GM20431 (cell line): Measurements from ENCODE around the gene PEPD.

Experiments used
- in situ Hi-C: fragments of 300-500 bp; cut with MseI, MboI; formaldehyde crosslinking; loops from one replicate; pipeline ENCODE4 v1.15.0; 2020; ENCODE audit warnings: low sequenced_read_pairs; ENCODE audit not compliant: unreplicated experiment

The PEPD gene

DNA sequence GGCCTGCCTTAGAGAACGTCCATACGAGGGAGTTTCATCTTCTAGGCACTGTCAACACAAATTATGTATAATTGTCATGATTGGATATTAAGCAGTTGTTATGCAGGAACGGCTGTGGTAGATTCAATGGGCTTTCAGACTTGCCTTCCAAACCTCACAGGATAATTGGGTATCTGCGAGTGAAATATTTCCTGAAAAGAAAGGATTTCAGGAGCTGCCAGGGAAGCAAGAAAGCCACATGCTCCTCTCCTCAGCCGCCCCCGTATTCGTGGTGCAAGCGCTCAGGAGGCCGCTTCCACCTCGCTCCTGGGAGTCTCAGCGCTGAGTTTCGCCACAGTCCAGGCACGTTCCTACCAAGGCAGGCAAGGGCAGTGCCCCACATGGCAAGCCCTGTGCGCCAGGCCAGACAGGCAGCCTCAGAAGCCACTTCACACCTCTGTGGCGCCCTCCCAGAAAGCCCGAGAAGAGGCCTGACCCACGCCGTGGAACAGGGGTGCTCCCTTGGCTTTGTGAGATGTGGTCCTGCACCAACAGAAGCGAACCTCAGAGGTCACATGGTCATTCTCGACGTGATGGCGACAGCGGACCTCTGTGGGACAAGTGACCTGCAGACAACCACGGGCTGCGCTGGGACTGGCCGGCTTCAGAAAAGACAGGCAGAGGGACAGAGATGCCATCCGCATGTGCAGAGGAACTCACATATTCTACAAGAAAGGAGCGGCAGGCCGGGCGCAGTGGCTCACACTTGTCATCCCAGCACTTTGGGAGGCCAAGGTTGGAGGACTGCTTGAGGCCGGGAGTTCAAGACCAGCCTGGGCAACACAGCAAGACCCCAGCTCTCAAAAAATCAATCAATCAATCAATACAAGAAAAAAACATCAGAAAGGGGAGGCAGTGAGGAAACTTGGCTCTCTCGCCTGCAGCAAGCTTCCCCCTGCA lies 106.7 kb downstream of the PEPD start:
- in situ Hi-C loops = loop anchor here (10.0 kb wide), 1 partner anchor 180 kb away; no protein-coding TSS in a partner anchor

GRCh38 chr19:33413868-33414666 lies 107.5 kb downstream of the PEPD start:
- in situ Hi-C loops = loop anchor here (10.0 kb wide), 1 partner anchor 179 kb away; no protein-coding TSS in a partner anchor

DNA sequence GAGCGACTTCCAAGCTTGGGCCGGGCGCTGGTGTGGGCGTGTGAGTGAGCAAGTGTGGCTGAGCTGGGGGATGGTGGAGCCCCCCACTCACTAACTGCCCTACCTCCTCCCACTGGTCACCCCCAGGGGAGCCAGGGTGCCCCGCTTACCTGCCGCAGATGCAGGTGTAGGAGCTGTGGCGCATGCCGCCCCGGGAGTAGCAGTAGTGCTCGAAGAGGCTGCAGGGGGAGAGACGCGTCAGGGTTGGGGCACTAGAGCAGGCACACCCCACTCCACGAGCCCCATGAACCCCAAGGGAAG lies 108.2 kb downstream of the PEPD start:
- in situ Hi-C loops = loop anchor here (10.0 kb wide), 1 partner anchor 179 kb away; no protein-coding TSS in a partner anchor

- in situ Hi-C loops = loop anchor here (10.0 kb wide), 1 partner anchor 178 kb away; no protein-coding TSS in a partner anchor
Measured at GRCh38 chr19:33412601-33413425, 108.8 kb downstream of the PEPD start.

GRCh38 chr19:33411621-33412180 lies 109.9 kb downstream of the PEPD start:
- in situ Hi-C loops = loop anchor here (10.0 kb wide), 1 partner anchor 177 kb away; no protein-coding TSS in a partner anchor

DNA sequence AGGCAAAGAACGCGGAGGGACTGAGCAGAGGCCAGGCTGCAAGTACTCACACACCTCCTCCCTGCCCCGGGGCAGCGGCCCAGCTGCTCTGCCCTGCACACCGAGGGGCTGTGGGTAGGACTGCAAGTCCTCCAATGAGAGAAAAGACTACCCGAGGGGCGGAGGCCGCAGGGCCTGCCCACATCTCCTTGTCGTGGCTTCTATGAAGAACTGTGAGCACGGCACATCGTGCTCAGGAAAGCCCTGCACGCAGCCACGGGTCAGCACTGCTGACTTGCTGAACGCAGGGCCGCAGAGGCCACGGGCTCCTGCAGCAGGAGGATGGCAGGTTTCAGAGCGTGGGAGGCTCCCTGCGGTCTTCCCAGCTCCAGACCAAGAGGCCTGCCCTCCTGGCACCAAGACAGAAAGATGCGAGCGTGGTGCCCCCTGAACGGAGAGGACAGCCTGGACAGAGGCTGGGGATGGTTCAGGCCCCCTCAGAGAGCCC lies 110.6 kb downstream of the PEPD start:
- in situ Hi-C loops = loop anchor here (10.0 kb wide), 1 partner anchor 176 kb away; no protein-coding TSS in a partner anchor

DNA sequence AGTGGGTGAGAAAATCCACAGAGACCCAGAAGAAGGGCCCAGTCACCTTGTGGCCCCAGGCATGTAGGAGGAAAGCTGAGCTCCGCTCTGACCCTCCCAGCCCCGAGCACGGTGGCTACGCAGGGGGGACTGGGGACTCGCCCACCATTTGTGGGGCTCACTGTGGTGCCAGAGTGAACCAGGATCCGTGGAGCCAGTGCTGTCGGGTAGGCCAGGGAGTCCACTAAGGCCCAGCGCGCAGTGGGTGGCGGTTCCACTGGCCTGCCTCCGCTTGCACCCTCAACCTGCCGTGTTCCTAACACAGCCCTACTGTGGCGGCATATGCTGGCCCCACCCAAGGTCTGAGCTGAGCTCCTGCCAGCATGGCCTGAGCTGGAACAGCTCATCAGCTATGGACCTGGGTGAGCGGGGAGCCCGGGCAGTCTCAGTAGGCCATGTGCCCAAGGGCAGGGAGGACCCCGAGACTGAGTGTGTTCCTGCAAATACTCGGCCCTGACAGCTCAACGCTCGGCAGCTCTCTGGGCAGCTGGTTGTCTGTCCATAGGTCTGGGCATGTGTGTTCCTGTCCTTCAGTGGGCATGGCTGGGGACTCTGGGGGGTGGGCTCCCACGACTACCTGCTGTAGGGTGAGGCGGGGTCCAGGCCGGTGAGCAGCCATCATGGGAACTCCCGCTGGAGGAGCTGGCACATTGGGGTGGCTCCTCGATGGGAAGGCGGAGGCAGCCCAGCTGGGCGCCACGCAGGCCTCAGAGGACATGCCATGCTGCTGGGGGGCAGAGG lies 111.5 kb downstream of the PEPD start:
- in situ Hi-C loops = loop anchor here (10.0 kb wide), 1 partner anchor 175 kb away; no protein-coding TSS in a partner anchor

DNA sequence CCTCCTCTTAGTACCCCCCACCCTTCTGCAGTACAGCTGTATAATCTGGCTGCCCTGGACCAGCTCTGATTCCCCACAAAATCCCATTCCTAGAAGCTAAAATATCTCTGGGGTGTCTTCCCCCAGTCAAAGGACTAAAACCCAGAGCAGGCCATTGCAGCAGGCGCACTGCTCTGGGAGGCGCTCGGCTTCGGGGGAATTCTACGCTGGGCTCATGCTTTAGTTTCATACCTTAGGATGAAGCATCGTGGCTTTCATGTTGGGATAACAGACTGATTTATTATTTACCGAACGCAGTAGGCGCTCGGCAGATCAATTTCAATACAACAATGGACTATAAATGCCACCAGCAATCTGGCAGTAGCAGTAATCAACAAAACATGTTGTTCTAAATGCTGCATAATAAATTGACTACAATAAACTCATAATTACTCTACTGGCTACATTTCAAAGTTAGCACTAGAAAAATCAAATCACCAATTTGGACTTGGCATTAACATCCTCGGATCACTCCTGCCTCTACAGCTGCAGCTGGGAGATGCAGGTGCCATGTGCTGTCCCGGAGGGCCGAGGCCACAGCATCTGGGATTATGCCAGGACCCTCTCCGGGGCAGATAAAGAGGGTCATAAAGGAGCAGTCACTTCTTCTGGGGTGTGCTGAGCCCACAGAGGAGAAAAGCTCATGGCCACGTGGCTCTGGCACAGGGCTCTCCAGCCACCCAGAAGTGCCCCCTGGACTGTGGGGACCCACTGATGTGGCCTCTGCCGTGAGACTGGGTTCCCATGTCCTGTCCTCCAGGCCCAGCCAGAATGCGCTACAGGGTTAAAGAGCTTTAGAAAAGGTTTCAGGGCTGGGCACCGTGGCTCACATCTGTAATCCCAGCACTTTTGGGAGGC lies 112.8 kb downstream of the PEPD start:
- in situ Hi-C loops = no loop called here

- in situ Hi-C loops = no loop called here
Measured at GRCh38 chr19:33408116-33408515, 113.5 kb downstream of the PEPD start.

DNA sequence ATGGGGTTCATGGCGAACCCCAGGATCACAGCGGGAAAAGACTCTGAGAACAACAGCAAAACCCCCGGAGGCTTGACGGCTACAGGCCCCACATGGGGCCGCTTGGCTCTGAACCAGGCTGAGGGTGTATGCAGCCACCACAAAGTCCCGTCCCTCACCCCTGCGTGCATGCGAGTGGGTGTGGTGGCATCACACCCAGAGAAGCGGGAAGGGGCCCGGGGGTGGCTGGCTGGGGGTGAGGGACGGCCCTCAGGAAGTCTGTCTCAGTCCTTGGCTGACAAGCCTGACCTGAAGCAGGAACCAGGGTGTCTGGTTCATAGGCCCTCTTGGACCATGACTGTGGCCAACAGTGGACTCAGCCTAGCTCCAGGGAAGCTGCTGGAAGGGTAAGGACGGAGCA lies 113.9 kb downstream of the PEPD start:
- in situ Hi-C loops = no loop called here

- in situ Hi-C loops = no loop called here
Measured at GRCh38 chr19:33407140-33407551, 114.4 kb downstream of the PEPD start.

DNA sequence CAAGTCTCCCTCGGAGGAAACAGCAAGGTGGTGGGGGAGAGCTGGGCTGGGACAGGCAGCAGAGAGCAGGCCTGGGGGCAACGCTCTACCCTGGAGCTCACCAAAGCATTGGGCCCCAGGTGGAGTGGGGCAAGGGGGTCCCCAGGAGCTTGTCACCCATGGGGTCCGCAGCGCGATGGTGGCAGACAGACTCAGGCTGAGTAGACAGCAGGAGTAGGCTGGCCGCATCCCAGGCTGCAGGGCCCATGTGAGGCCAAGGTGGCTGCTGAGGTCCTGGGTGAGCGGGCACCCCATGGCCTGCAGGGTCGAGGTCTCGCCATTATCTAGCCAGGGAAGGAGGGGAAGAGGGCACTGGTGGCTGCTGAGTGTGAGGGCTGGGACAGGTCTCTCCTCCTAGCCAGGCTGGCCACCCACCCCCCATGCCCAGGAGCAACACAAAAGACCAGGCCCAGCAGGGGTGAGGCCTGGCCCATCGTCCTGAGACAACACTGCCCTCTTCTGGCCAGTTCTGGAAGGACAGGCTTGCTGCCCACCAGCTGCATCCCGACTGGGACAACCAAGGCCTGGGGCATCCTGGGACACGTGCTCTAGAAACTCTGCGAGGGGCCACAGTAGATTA lies 115.0 kb downstream of the PEPD start:
- in situ Hi-C loops = no loop called here

DNA sequence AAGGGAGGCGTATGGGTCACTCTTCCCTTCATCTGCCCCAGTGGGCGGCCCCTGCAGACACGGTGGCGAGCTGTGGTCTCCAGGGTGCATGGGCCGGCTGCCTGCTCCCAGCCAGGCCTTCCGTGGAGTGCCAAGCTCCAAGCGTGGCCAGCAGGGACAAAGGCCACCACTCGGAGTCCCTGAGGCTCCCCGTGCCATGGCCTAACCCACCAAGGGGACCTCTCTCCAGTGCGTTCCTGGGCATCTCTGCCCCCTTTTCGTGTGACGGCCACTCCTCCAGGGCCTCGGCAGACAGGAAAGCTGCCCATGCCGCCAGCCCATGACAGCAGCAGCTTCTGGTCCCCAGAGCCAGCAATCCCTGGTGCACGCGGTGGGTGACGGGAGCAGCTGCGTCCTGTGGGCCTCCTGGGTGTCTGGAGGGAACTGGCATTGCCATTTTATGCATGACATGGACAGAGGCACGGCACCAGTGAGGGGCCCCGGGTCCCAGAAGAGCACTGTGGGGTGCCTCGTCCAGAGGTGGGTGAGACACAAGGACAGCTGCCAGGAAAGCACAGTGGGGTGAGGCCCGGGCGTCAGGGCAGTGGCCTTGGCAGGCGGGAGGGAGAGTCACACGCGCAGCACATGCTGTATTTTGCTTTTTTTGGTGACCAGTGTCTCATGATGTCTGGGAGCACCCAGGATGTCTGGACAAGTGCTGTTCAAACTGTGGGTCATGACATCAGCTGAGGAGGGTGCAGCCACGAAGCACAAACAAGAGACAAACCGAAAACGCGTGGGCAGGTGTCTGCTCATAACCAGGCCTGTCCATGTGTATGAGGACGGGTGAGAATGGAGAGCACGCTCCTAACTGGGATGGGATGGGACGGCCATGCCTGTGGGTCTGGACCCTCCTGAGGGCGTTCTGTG lies 115.8 kb downstream of the PEPD start:
- in situ Hi-C loops = no loop called here

DNA sequence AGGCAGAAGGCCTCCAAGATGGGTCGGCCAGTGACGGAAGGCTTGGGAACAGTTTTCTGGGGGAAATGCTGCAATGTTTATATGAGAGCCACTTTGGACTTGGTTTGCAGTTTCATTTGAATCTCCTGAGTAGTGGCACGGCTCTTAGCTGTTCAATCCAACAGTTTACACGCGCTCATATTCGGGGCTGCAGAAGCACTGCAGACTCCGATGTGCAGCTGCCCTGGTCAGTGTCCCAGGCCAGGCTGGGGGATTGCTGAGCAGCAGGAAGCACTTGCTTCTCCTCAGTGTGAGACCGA lies 116.4 kb downstream of the PEPD start:
- in situ Hi-C loops = no loop called here

DNA sequence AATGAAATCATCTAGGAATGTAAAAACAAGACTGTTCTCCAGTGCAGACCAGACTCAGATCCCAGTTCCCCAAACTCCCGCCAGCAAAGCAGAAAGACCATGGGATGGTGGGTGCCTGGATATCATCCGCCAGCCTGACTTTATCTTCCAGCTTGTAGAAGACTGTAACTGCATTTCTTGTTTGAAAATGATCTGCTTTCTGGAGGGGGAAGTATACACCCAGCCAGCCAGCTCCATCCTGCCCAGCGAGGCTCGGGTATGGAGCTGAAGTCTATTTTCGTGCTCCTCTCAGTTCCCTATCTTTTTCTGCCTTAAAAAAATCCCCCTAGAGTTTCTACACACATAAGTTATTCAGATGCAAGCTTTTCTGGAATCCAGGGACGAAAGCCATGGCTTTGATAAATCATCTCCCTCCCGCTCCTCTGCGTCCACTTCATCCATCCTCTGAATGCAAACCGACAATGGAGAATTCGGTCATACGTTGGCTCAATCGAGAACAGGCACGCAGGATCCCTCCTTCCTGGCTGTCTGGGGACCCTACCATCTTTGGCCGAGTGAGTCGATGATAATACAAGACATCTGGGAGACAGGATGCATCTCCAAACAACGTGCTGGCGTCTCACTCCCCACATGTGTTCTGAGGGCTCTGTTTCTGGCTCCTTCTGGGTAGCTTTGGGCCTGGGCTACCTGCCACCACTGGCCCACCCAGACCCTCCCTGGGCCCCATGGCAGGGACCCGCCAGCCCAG lies 116.9 kb downstream of the PEPD start:
- in situ Hi-C loops = no loop called here

- in situ Hi-C loops = no loop called here
Measured at GRCh38 chr19:33403973-33404304, 117.7 kb downstream of the PEPD start.
